ENCODE data around the gene ADGRB3.

- no peak for TF ChIP-seq CTCF (IDR thresholded peaks at IDR 0.05)
- no peak for TF ChIP-seq EZH2 (IDR thresholded peaks at IDR 0.05; ENCODE audit: borderline replicate concordance, insufficient read depth, low read depth, low read length, poor library complexity, severe bottlenecking)
These were observed 451.6 kb downstream of the ADGRB3 start for GRCh38 chr6:69086689-69087088.
